PC-3 (cell line): Measurements from ENCODE around the gene L3MBTL4. TPM values are rescaled to one million over a fixed set of nuclear protein-coding genes. Genes with fewer than 3 reads are reported as not detected.

Source experiments
- ATAC-seq: fragments of 200-7000 bp; cut with Tn5 transposase; 2 replicates; pipeline ENCODE4 v1.9.1; 2020; ENCODE audit warnings: mild to moderate bottlenecking, moderate library complexity
- BruUV-seq: library from RNA; stranded (reverse); fragments of 400-500 nt; replicated peaks from 2 replicates; lab custom pipeline; 2021; lab: Mats Ljungman, UMichigan
- CTCF ChIA-PET: fragments of 300-600 bp; sonication (Branson Sonifier 250); formaldehyde crosslinking; loops from one replicate; lab custom pipeline; 2022; ENCODE audit warnings: antibody characterized with exemption; lab: Charles Lee
- POLR2A ChIA-PET: fragments of 300-600 bp; sonication (Branson Sonifier 250); formaldehyde crosslinking; loops from one replicate; lab custom pipeline; 2022; ENCODE audit warnings: antibody characterized with exemption; ENCODE audit not compliant: unreplicated experiment; lab: Charles Lee
- DNase-seq: peaks from one replicate; pipeline ENCODE4 v3.0.0-alpha.2; 2015
- H2AFZ ChIP-seq: fragments of 300-600 bp; sonication (generic); 2 replicates; pipeline ENCODE4 v1.6.0; 2016; ENCODE audit warnings: antibody characterized with exemption, low read length
- H3F3A ChIP-seq: fragments of 300-600 bp; sonication (generic); one replicate; pipeline ENCODE4 v1.6.0; 2017; ENCODE audit warnings: antibody characterized with exemption, low read length, control low read depth, mild to moderate bottlenecking; ENCODE audit not compliant: unreplicated experiment
- H3K27ac ChIP-seq: fragments of 300-600 bp; sonication (generic); 2 replicates; pipeline ENCODE4 v1.5.1; 2016; ENCODE audit warnings: mild to moderate bottlenecking, low read length
- H3K27me3 ChIP-seq: fragments of 300-600 bp; sonication (generic); 2 replicates; pipeline ENCODE4 v1.6.1; 2016; ENCODE audit warnings: low read length, mixed read lengths
- H3K36me3 ChIP-seq: fragments of 300-600 bp; sonication (generic); 2 replicates; pipeline ENCODE4 v1.6.1; 2016; ENCODE audit warnings: low read depth, mixed run types, low read length, mixed read lengths
- H3K4me1 ChIP-seq: fragments of 300-600 bp; sonication (generic); 2 replicates; pipeline ENCODE4 v1.5.1; 2016; ENCODE audit warnings: low read length; ENCODE audit not compliant: insufficient read depth
- H3K4me2 ChIP-seq: fragments of 300-600 bp; sonication (generic); 2 replicates; pipeline ENCODE4 v1.6.0; 2016; ENCODE audit warnings: low read length
- H3K4me3 ChIP-seq: fragments of 300-600 bp; sonication (generic); 2 replicates; pipeline ENCODE4 v1.5.1; 2016; ENCODE audit warnings: mild to moderate bottlenecking, low read length, mixed read lengths
- H3K79me2 ChIP-seq: fragments of 300-600 bp; sonication (generic); 2 replicates; pipeline ENCODE4 v1.6.1; 2017; ENCODE audit warnings: low read length, mixed read lengths
- H3K9ac ChIP-seq: fragments of 300-600 bp; sonication (generic); 2 replicates; pipeline ENCODE4 v1.6.0; 2016; ENCODE audit warnings: mild to moderate bottlenecking, low read length
- H3K9me2 ChIP-seq: fragments of 300-600 bp; sonication (generic); replicated peaks from 2 replicates; pipeline ENCODE4 v1.6.1; 2016; ENCODE audit warnings: mixed run types, low read length, mixed read lengths
- H3K9me3 ChIP-seq: fragments of 300-600 bp; sonication (generic); 2 replicates; pipeline ENCODE4 v1.6.1; 2016; ENCODE audit warnings: low read length, mixed read lengths
- H4K20me1 ChIP-seq: fragments of 300-600 bp; sonication (generic); 2 replicates; pipeline ENCODE4 v1.6.1; 2016; ENCODE audit warnings: low read length, mixed read lengths
- CTCF ChIP-seq: fragments of 300-600 bp; sonication (generic); conservative IDR thresholded peaks from 2 replicates; pipeline ENCODE4 v1.5.1; 2017; ENCODE audit warnings: antibody characterized with exemption, low read depth, mild to moderate bottlenecking, low read length
- EZH2 ChIP-seq: fragments of 300-600 bp; sonication (generic); IDR thresholded peaks from one replicate; pipeline ENCODE4 v1.6.1; 2017; ENCODE audit warnings: antibody characterized with exemption, mild to moderate bottlenecking, low read length; ENCODE audit not compliant: unreplicated experiment
- EZH2phosphoT487 ChIP-seq: fragments of 300-600 bp; sonication (generic); IDR thresholded peaks from 2 replicates; pipeline ENCODE4 v1.6.1; 2018; ENCODE audit warnings: mild to moderate bottlenecking, antibody characterized with exemption, low read length, borderline replicate concordance
- intact Hi-C: fragments of 100-400 bp; cut with micrococcal nuclease; formaldehyde crosslinking; loops from 2 replicates; pipeline ENCODE4 v1.9.0; 2023
- total RNA-seq: library from RNA; depleted of rRNA; stranded (reverse); fragments of >200 nt; gene quantifications from 2 replicates; pipeline ENCODE4 v1.2.3, GENCODE V29; 2014

Gene L3MBTL4
- total RNA-seq, 1 experiment from 2014 or later = 0.47 TPM

- intact Hi-C loops = no loop called here
Measured at GRCh38 chr18:6115710-6116109, 299.0 kb downstream of the L3MBTL4 start.

GRCh38 chr18:6113650-6114049 is 301.1 kb downstream of the L3MBTL4 start:
- Histone ChIP-seq H3K36me3 (no peaks in the 10 kb centered on the region), H3K27ac (no peak overlapping the region), H3K4me3 (no peak overlapping the region), H2AFZ (no peak overlapping the region), H3K9me2 (no peaks in the 10 kb centered on the region), H3K9me3 (no peaks in the 10 kb centered on the region), H3K27me3 (no peaks in the 10 kb centered on the region), H3K9ac (no peak overlapping the region), H3F3A (no peaks in the 10 kb centered on the region), H3K4me1 (peaks cover 6% of the 10 kb centered on the region), H3K4me2 (no peak overlapping the region), H4K20me1 (no peaks in the 10 kb centered on the region), H3K79me2 (no peaks in the 10 kb centered on the region)
- intact Hi-C loops = no loop called here
- no TSS peak for BruUV-seq
- CTCF ChIA-PET = no interaction called here
- DNase-seq (no peak), ATAC-seq (no peak)
- TF ChIP-seq EZH2 (no peak), CTCF (no peak), EZH2phosphoT487 (no peak)
- POLR2A ChIA-PET = no interaction called here

More at GRCh38 chr18:6115710-6116109, 299.0 kb downstream of the L3MBTL4 start:
- Histone ChIP-seq H3F3A (no peaks in the 10 kb centered on the region), H3K36me3 (no peaks in the 10 kb centered on the region), H3K79me2 (no peaks in the 10 kb centered on the region), H3K9ac (no peak overlapping the region), H3K4me3 (no peak overlapping the region), H3K4me1 (peaks cover 6% of the 10 kb centered on the region), H4K20me1 (no peaks in the 10 kb centered on the region), H2AFZ (no peak overlapping the region), H3K27ac (no peak overlapping the region), H3K27me3 (no peaks in the 10 kb centered on the region), H3K4me2 (no peak overlapping the region), H3K9me2 (no peaks in the 10 kb centered on the region), H3K9me3 (no peaks in the 10 kb centered on the region)
- no TSS peak for BruUV-seq
- ATAC-seq = no peak
- ChIA-PET POLR2A (no interaction called here), CTCF (no interaction called here)
- DNase-seq = no peak
- no peak for TF ChIP-seq EZH2
- no peak for TF ChIP-seq EZH2phosphoT487
- TF ChIP-seq CTCF = no peak

GRCh38 chr18:6111726-6112125 is 303.0 kb downstream of the L3MBTL4 start:
- Histone ChIP-seq H3K4me2 (no peak overlapping the region), H3K36me3 (no peaks in the 10 kb centered on the region), H3K9ac (no peak overlapping the region), H3K27ac (no peak overlapping the region), H3K4me1 (no peaks in the 10 kb centered on the region), H3K27me3 (no peaks in the 10 kb centered on the region), H3K9me3 (no peaks in the 10 kb centered on the region), H3F3A (no peaks in the 10 kb centered on the region), H2AFZ (no peak overlapping the region), H3K4me3 (no peak overlapping the region), H4K20me1 (no peaks in the 10 kb centered on the region), H3K9me2 (no peaks in the 10 kb centered on the region), H3K79me2 (no peaks in the 10 kb centered on the region)
- TF ChIP-seq EZH2phosphoT487 (no peak), EZH2 (no peak), CTCF (no peak)
- ATAC-seq (no peak), DNase-seq (no peak)
- intact Hi-C loops = no loop called here
- BruUV-seq = no TSS peak
- CTCF ChIA-PET = no interaction called here
- POLR2A ChIA-PET = interaction anchor here (0.6 kb wide), 1 partner anchor 1649 kb away, joined by 8 read pairs; no protein-coding TSS in a partner anchor
